HepG2 (cell line): ENCODE data around the gene NAA38. TPM values are rescaled to one million over a fixed set of nuclear protein-coding genes. Genes with fewer than 3 reads are reported as not detected.
A peak's percentile ranks its signal among the peaks of the same experiment; 100 is the strongest.

Experiments used
- BRCA1 ChIP-seq: sonication (generic); formaldehyde crosslinking; IDR thresholded peaks from 2 replicates; pipeline ENCODE4 v1.4.0; 2020; ENCODE audit warnings: missing genetic modification reagents
- CBX5 ChIP-seq: sonication (generic); formaldehyde crosslinking; IDR thresholded peaks from 2 replicates; pipeline ENCODE4 v1.4.0; 2020; ENCODE audit warnings: missing genetic modification reagents, borderline replicate concordance
- CEBPG ChIP-seq: IDR thresholded peaks from 2 replicates; pipeline ENCODE4 v1.6.1; 2016
- DNMT3B ChIP-seq: conservative IDR thresholded peaks from 2 replicates; pipeline ENCODE4 v1.6.1; 2016; ENCODE audit warnings: missing biosample characterization, control low read depth
- HNRNPH1 ChIP-seq: fragments of 200-400 bp; formaldehyde crosslinking; optimal IDR thresholded peaks from 2 replicates; pipeline ENCODE3; 2017; ENCODE audit warnings: mild to moderate bottlenecking, low read depth, low read length
- HOXA9 ChIP-seq: sonication (generic); formaldehyde crosslinking; IDR thresholded peaks from 2 replicates; pipeline ENCODE4 v1.8.1; 2022; ENCODE audit warnings: missing genetic modification reagents, mild to moderate bottlenecking, moderate library complexity, borderline replicate concordance
- KAT7 ChIP-seq: IDR thresholded peaks from 2 replicates; pipeline ENCODE4 v1.6.1; 2018; ENCODE audit warnings: borderline replicate concordance, missing compliant biosample characterization
- SNAI1 ChIP-seq: sonication (generic); formaldehyde crosslinking; IDR thresholded peaks from 2 replicates; pipeline ENCODE4 v1.5.0; 2020; ENCODE audit warnings: mild to moderate bottlenecking, missing genetic modification reagents, borderline replicate concordance
- SOX13 ChIP-seq, 3 experiments: fragments of 450-650 bp in 1 of 3; sonication (generic) in 1 of 3; formaldehyde crosslinking in 1 of 3; IDR thresholded peaks in 2 of 3; conservative IDR thresholded peaks in 1 of 3; 2 replicates each; pipeline versions ENCODE4 v1.5.0 to v1.6.1; 2016 to 2020; ENCODE audit warnings: antibody characterized with exemption in 1 of 3, mild to moderate bottlenecking in 1 of 3, missing compliant biosample characterization in 1 of 3, missing genetic modification reagents in 1 of 3, moderate library complexity in 1 of 3
- SRSF4 ChIP-seq: fragments of 200-400 bp; formaldehyde crosslinking; IDR thresholded peaks from one replicate; pipeline ENCODE4 v1.6.1; 2018; ENCODE audit warnings: mild to moderate bottlenecking, low read depth, low read length, moderate library complexity; ENCODE audit not compliant: poor library complexity, severe bottlenecking
- TOPORS ChIP-seq: sonication (generic); formaldehyde crosslinking; IDR thresholded peaks from 2 replicates; pipeline ENCODE4 v1.8.0; 2023; ENCODE audit warnings: mild to moderate bottlenecking, missing genetic modification reagents
- ZFP36L1 ChIP-seq: sonication (generic); formaldehyde crosslinking; IDR thresholded peaks from 2 replicates; pipeline ENCODE4 v1.8.0; 2022; ENCODE audit warnings: mild to moderate bottlenecking, missing genetic modification reagents, moderate library complexity
- ZNF207 ChIP-seq: fragments of 450-650 bp; IDR thresholded peaks from 2 replicates; pipeline ENCODE4 v1.6.1; 2016; ENCODE audit warnings: antibody characterized with exemption, borderline replicate concordance
- ZNF510 ChIP-seq: sonication (generic); formaldehyde crosslinking; IDR thresholded peaks from 2 replicates; pipeline ENCODE4 v1.4.0; 2020; ENCODE audit warnings: low read depth, mild to moderate bottlenecking, missing genetic modification reagents
- ZNF567 ChIP-seq: sonication (generic); formaldehyde crosslinking; IDR thresholded peaks from 2 replicates; pipeline ENCODE4 v1.8.1; 2023; ENCODE audit warnings: mild to moderate bottlenecking, missing genetic modification reagents, borderline replicate concordance
- ZNF616 ChIP-seq: sonication (generic); formaldehyde crosslinking; IDR thresholded peaks from 2 replicates; pipeline ENCODE4 v1.5.0; 2020; ENCODE audit warnings: low read depth, mild to moderate bottlenecking, missing genetic modification reagents
- ZNF883 ChIP-seq: sonication (generic); formaldehyde crosslinking; IDR thresholded peaks from 2 replicates; pipeline ENCODE4 v1.5.1; 2020; ENCODE audit warnings: mild to moderate bottlenecking, missing genetic modification reagents; ENCODE audit errors: not compliant biosample characterization
- polyA plus RNA-seq, 8 experiments: library from polyadenylated mRNA; depleted of rRNA in 3 of 8; stranded (reverse) in 7 of 8; unstranded in 1 of 8; fragments of >200 nt; fragmentation: Illumina TruSeq in 4 of 8; extraction: Trizol in 4 of 8; gene quantifications; 2 replicates each; pipeline versions ENCODE4 v1.2.1 to v1.2.3, GENCODE V29; 2011 to 2016; ENCODE audit warnings: low read depth in 4 of 8, missing spikeins in 1 of 8, mixed read lengths in 1 of 8; ENCODE audit not compliant: insufficient read depth in 1 of 8
- total RNA-seq, 5 experiments: library from RNA; depleted of rRNA; stranded (reverse); fragments of >200 nt; fragmentation: Illumina TruSeq; extraction: Trizol; gene quantifications; 2 replicates each; pipeline ENCODE4 v1.2.3, GENCODE V29; 2016; ENCODE audit warnings: low read depth in 1 of 5
- TF ChIP-seq, protein P1 (sequence below): sonication (generic); formaldehyde crosslinking; IDR thresholded peaks from 2 replicates; pipeline ENCODE4 v1.5.1; 2020; ENCODE audit warnings: mild to moderate bottlenecking, missing genetic modification reagents, borderline replicate concordance
- TF ChIP-seq, protein P2 (sequence below): sonication (generic); formaldehyde crosslinking; IDR thresholded peaks from 2 replicates; pipeline ENCODE4 v1.9.0; 2021; ENCODE audit warnings: missing genetic modification reagents, borderline replicate concordance

The NAA38 gene
- total and polyA plus RNA-seq, 2 of the 13 experiments (the other 11 are each of a cell fraction or from before 2014, with no cell fraction given) = 46.9 to 91.6 TPM

DNA sequence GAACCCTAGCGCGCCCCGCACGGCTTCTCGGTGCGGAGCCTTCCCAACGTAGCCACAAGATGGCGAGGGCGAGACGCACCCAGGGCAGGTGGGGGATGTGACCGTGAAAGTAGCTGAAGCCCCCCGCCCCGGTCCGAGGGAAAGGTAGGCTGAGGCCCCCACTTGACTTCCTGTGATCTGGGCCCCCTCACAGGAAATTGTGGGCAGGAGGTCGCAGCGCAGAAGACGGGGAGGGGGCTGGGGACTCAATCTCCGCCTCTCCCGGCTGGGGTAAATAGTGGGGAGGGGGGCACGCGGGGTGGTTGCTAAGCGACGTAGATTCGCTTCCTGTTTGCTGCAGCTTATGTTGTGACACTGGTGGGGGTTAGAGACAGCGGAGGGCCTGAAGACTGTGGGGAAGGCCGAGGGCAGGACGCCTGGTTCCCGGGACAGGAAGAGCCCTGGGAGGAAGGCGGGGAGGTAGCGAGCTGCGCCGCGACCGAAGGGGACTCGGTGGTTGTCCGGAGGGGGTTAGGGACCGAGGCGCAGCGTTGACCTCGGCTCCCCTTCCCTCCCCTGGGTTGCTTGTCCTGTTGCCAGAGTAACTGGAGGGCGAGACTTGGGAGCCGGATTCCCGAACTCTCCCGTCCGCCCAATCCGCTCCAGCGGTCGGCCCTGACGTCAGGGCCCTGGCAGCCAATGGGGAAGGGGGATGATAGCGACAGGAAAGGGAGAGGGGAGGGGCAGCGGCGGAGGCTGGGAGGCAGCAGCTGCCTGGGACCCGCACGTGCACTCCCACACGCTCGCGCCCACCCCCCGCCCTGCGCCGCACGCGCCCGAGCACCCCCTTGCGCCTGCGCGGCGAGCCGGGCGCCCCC lies 22.2 kb downstream of the NAA38 start (continued):
- no peak for TF ChIP-seq ZFP36L1 (CRISPR knock-in tag)
- no peak for TF ChIP-seq ZNF616 (CRISPR knock-in tag)
- 0 out of 2 replicates have a peak, but pooled peaks have one; percentile 6 for TF ChIP-seq KAT7 (CRISPR knock-in tag)
- TF ChIP-seq HOXA9 = no peak
- 0 out of 2 replicates have a peak, but pooled peaks have one; percentile 5 for TF ChIP-seq BRCA1
- TF ChIP-seq ZNF883 = no peak
- TF ChIP-seq SRSF4 = no peak
- TF ChIP-seq, protein P1, sequence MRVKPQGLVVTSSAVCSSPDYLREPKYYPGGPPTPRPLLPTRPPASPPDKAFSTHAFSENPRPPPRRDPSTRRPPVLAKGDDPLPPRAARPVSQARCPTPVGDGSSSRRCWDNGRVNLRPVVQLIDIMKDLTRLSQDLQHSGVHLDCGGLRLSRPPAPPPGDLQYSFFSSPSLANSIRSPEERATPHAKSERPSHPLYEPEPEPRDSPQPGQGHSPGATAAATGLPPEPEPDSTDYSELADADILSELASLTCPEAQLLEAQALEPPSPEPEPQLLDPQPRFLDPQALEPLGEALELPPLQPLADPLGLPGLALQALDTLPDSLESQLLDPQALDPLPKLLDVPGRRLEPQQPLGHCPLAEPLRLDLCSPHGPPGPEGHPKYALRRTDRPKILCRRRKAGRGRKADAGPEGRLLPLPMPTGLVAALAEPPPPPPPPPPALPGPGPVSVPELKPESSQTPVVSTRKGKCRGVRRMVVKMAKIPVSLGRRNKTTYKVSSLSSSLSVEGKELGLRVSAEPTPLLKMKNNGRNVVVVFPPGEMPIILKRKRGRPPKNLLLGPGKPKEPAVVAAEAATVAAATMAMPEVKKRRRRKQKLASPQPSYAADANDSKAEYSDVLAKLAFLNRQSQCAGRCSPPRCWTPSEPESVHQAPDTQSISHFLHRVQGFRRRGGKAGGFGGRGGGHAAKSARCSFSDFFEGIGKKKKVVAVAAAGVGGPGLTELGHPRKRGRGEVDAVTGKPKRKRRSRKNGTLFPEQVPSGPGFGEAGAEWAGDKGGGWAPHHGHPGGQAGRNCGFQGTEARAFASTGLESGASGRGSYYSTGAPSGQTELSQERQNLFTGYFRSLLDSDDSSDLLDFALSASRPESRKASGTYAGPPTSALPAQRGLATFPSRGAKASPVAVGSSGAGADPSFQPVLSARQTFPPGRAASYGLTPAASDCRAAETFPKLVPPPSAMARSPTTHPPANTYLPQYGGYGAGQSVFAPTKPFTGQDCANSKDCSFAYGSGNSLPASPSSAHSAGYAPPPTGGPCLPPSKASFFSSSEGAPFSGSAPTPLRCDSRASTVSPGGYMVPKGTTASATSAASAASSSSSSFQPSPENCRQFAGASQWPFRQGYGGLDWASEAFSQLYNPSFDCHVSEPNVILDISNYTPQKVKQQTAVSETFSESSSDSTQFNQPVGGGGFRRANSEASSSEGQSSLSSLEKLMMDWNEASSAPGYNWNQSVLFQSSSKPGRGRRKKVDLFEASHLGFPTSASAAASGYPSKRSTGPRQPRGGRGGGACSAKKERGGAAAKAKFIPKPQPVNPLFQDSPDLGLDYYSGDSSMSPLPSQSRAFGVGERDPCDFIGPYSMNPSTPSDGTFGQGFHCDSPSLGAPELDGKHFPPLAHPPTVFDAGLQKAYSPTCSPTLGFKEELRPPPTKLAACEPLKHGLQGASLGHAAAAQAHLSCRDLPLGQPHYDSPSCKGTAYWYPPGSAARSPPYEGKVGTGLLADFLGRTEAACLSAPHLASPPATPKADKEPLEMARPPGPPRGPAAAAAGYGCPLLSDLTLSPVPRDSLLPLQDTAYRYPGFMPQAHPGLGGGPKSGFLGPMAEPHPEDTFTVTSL = no peak
- no peak for TF ChIP-seq CBX5
- TF ChIP-seq ZNF510 (CRISPR knock-in tag) = no peak
- 0 out of 2 replicates have a peak, but pooled peaks have one; percentile 50 for TF ChIP-seq ZNF567
- TF ChIP-seq CEBPG = no peak
- TF ChIP-seq SNAI1 (CRISPR knock-in tag) = no peak
- TF ChIP-seq TOPORS (CRISPR knock-in tag) = peak; percentile 55; the same call in 1 of the 2 replicates
- TF ChIP-seq HNRNPH1 = no peak
- TF ChIP-seq SOX13 (IDR thresholded peaks at IDR 0.05) = no peak
- peak in 1 of 2 experiments; percentile 41; a peak in 1 of 4 replicates for TF ChIP-seq SOX13 (CRISPR knock-in tag; conservative IDR thresholded peaks at IDR 0.05 in 1 of 2, IDR thresholded peaks at IDR 0.05 in 1 of 2)
- TF ChIP-seq, protein P2, sequence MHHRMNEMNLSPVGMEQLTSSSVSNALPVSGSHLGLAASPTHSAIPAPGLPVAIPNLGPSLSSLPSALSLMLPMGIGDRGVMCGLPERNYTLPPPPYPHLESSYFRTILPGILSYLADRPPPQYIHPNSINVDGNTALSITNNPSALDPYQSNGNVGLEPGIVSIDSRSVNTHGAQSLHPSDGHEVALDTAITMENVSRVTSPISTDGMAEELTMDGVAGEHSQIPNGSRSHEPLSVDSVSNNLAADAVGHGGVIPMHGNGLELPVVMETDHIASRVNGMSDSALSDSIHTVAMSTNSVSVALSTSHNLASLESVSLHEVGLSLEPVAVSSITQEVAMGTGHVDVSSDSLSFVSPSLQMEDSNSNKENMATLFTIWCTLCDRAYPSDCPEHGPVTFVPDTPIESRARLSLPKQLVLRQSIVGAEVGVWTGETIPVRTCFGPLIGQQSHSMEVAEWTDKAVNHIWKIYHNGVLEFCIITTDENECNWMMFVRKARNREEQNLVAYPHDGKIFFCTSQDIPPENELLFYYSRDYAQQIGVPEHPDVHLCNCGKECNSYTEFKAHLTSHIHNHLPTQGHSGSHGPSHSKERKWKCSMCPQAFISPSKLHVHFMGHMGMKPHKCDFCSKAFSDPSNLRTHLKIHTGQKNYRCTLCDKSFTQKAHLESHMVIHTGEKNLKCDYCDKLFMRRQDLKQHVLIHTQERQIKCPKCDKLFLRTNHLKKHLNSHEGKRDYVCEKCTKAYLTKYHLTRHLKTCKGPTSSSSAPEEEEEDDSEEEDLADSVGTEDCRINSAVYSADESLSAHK (CRISPR knock-in tag) = no peak
- no peak for TF ChIP-seq DNMT3B (CRISPR knock-in tag)
- TF ChIP-seq ZNF207 = no peak
